GM12878 (cell line): ENCODE data around the gene SLC6A3. TPM values are rescaled to one million over a fixed set of nuclear protein-coding genes. Genes with fewer than 3 reads are reported as not detected.

Experiments used
- ATAC-seq: fragments of 200-7000 bp; cut with Tn5 transposase; 3 replicates; pipeline ENCODE4 v1.9.1; 2020; ENCODE audit warnings: mild to moderate bottlenecking, moderate library complexity
- BruUV-seq: library from RNA; stranded (reverse); fragments of 400-500 nt; replicated peaks from 2 replicates; lab custom pipeline; 2021; lab: Mats Ljungman, UMichigan
- CTCF ChIA-PET: fragments of 300-600 bp; sonication (Branson Sonifier 250); formaldehyde crosslinking; extraction: SDS; loops from one replicate; lab custom pipeline; 2021; ENCODE audit warnings: inconsistent platforms; lab: Yijun Ruan, JAX
- POLR2A ChIA-PET: fragments of 350-600 bp; formaldehyde crosslinking; extraction: SDS; loops from one replicate; lab custom pipeline; 2021; ENCODE audit warnings: inconsistent platforms; lab: Charles Lee
- RAD21 ChIA-PET: fragments of 300-600 bp; sonication (Branson Sonifier 250); formaldehyde crosslinking; loops from one replicate; lab custom pipeline; 2023; ENCODE audit warnings: antibody characterized with exemption; ENCODE audit not compliant: unreplicated experiment; lab: Charles Lee
- SMC1A ChIA-PET: fragments of 300-600 bp; sonication (Branson Sonifier 250); formaldehyde crosslinking; loops from one replicate; lab custom pipeline; 2023; ENCODE audit not compliant: unreplicated experiment, uncharacterized antibody; lab: Charles Lee
- DNase-seq: peaks from one replicate; pipeline ENCODE4 v3.0.0-alpha.2; 2011; ENCODE audit warnings: low read depth, low spot score
- FAIRE-seq: peaks from 3 replicates; lab custom pipeline; 2011; peaks lifted over from hg19 to GRCh38; lab: Jason Lieb, UNC
- H2AFZ ChIP-seq: 2 replicates; pipeline ENCODE4 v1.6.0; 2011; ENCODE audit warnings: low read depth, low read length, control low read depth; ENCODE audit not compliant: control insufficient read depth
- H3K27ac ChIP-seq: 2 replicates; pipeline ENCODE4 v1.5.1; 2011; ENCODE audit warnings: control low read depth; ENCODE audit not compliant: control insufficient read depth, insufficient read depth
- H3K27me3 ChIP-seq, 2 experiments: replicated peaks in 1 of 2; 2 replicates each; pipeline versions ENCODE4 v1.6.0 to v1.6.1; 2011; ENCODE audit warnings: low read length in 1 of 2; ENCODE audit not compliant: control insufficient read depth in 2 of 2, insufficient read depth in 2 of 2
- H3K36me3 ChIP-seq, 2 experiments: 2 replicates each; pipeline ENCODE4 v1.5.1; 2011; ENCODE audit warnings: low read length in 1 of 2; ENCODE audit not compliant: control insufficient read depth in 2 of 2, insufficient read depth in 2 of 2
- H3K4me1 ChIP-seq: 2 replicates; pipeline ENCODE4 v1.6.1; 2011; ENCODE audit warnings: mild to moderate bottlenecking, low read length, moderate library complexity, mixed read lengths; ENCODE audit not compliant: control insufficient read depth, insufficient read depth
- H3K4me2 ChIP-seq: 2 replicates; pipeline ENCODE4 v1.6.0; 2011; ENCODE audit warnings: control low read depth; ENCODE audit not compliant: control insufficient read depth, insufficient read depth
- H3K4me3 ChIP-seq: fragments of 200-600 bp; sonication (generic); 2 replicates; pipeline ENCODE4 v1.5.1; 2016
- H3K79me2 ChIP-seq: 2 replicates; pipeline ENCODE4 v1.6.0; 2011; ENCODE audit warnings: low read length; ENCODE audit not compliant: control insufficient read depth, insufficient read depth
- H3K9ac ChIP-seq: 2 replicates; pipeline ENCODE4 v1.8.0; 2011; ENCODE audit warnings: low read length, control low read depth, mixed read lengths; ENCODE audit not compliant: control insufficient read depth, insufficient read depth
- H3K9me3 ChIP-seq: replicated peaks from 3 replicates; pipeline ENCODE4 v1.5.1; 2011; ENCODE audit warnings: mild to moderate bottlenecking, low read length; ENCODE audit not compliant: control insufficient read depth, insufficient read depth
- H4K20me1 ChIP-seq: 2 replicates; pipeline ENCODE4 v1.6.0; 2011; ENCODE audit not compliant: control insufficient read depth, insufficient read depth
- E2F4 ChIP-seq: IDR thresholded peaks from 2 replicates; pipeline ENCODE4 v1.6.1; 2012; ENCODE audit warnings: low read depth, low read length, improper control_type of control experiment
- EED ChIP-seq: sonication (generic); IDR thresholded peaks from 2 replicates; pipeline ENCODE4 v1.6.1; 2016; ENCODE audit warnings: antibody characterized with exemption, low read depth
- ETV6 ChIP-seq, 2 experiments: fragments of 450-650 bp in 1 of 2; IDR thresholded peaks in 1 of 2; conservative IDR thresholded peaks in 1 of 2; 2 replicates each; pipeline ENCODE4 v1.6.1; 2014; ENCODE audit warnings: antibody characterized with exemption in 1 of 2, borderline replicate concordance in 1 of 2, low read depth in 1 of 2, mild to moderate bottlenecking in 1 of 2, moderate library complexity in 1 of 2
- NFYB ChIP-seq: IDR thresholded peaks from 2 replicates; pipeline ENCODE4 v1.6.1; 2011; ENCODE audit warnings: low read depth, mild to moderate bottlenecking, low read length, improper control_type of control experiment, moderate library complexity; ENCODE audit not compliant: insufficient read depth
- RELB ChIP-seq: fragments of 450-650 bp; IDR thresholded peaks from 2 replicates; pipeline ENCODE4 v1.6.1; 2017; ENCODE audit warnings: low read depth, mild to moderate bottlenecking, moderate library complexity
- ZNF207 ChIP-seq: fragments of 450-650 bp; IDR thresholded peaks from 2 replicates; pipeline ENCODE4 v1.6.1; 2014; ENCODE audit warnings: antibody characterized with exemption, mild to moderate bottlenecking, borderline replicate concordance
- WGBS: methylation state at CpG from one replicate; pipeline ENCODE4 v1.1.6; 2016; ENCODE audit warnings: low lambda C conversion rate; ENCODE audit not compliant: insufficient replicate concordance, insufficient coverage; ENCODE audit errors: missing lambda C conversion rate; 5-methylcytosine and 5-hydroxymethylcytosine counted together
- in situ Hi-C: fragments of 300-500 bp; cut with MboI; formaldehyde crosslinking; loops from 9 replicates; pipeline ENCODE4 v1.14.3; 2018; ENCODE audit warnings: mixed read lengths
- intact Hi-C: fragments of 100-400 bp; cut with micrococcal nuclease; formaldehyde crosslinking; loops from one replicate; pipeline ENCODE4 v1.14.2; 2022; ENCODE audit not compliant: unreplicated experiment
- polyA plus RNA-seq, 11 experiments: library from polyadenylated mRNA; depleted of rRNA in 4 of 11; unstranded in 6 of 11; stranded (reverse) in 5 of 11; fragments of >200 nt; fragmentation: Nextera tagmentation in 4 of 11; fragmentation: Illumina TruSeq in 1 of 11; extraction: Ambion mirVana in 4 of 11; extraction: Trizol in 1 of 11; gene quantifications; 1 replicate in 1 of 11; 2 replicates in 10 of 11; pipeline versions ENCODE4 v1.2.1 to v1.2.3, GENCODE V29; 2011 to 2016; ENCODE audit warnings: inconsistent platforms in 2 of 11, missing spikeins in 2 of 11, low read depth in 1 of 11
- total RNA-seq, 4 experiments: library from RNA; depleted of rRNA in 3 of 4; stranded (reverse); fragments of >200 nt in 3 of 4; fragmentation: Illumina TruSeq in 1 of 4; extraction: Trizol in 1 of 4; gene quantifications; 2 replicates each; pipeline versions ENCODE4 v1.2.1 to v1.2.3, GENCODE V29; 2013 to 2021

Gene SLC6A3
- total and polyA plus RNA-seq, 10 of the 15 experiments (the other 5 are each of a cell fraction or from before 2014, with no cell fraction given) = 0.01 TPM; not detected in 9

- TF ChIP-seq ETV6 (conservative IDR thresholded peaks at IDR 0.05 in 1 of 2, IDR thresholded peaks at IDR 0.05 in 1 of 2; ENCODE audit: borderline replicate concordance in 1 of 2, low read depth in 1 of 2) = no peak
These were observed 27.5 kb downstream of the SLC6A3 start (continued) for GRCh38 chr5:1417586-1418225.

- H4K20me1 ChIP-seq = no peaks in the 10 kb centered on the region
- DNase-seq (no peak), FAIRE-seq (no peak), ATAC-seq (no peak)
- CTCF ChIA-PET = no interaction called here
- TF ChIP-seq EED (no peak), NFYB (no peak), RELB (no peak), E2F4 (no peak), ZNF207 (no peak)
- H3K27me3 ChIP-seq = peaks cover 0 to 2% of the 10 kb centered on the region in 2 experiments; a peak in 2 of 4 replicates
- H3K4me1 ChIP-seq = no peaks in the 10 kb centered on the region
- H2AFZ ChIP-seq = no peak overlapping the region
- SMC1A ChIA-PET = no interaction called here
- in situ Hi-C loops = no loop called here
- H3K9ac ChIP-seq = no peak overlapping the region
- no peaks in the 10 kb centered on the region for H3K36me3 ChIP-seq
- no peak overlapping the region for H3K4me2 ChIP-seq
- no peak overlapping the region for H3K4me3 ChIP-seq
- BruUV-seq = no TSS peak
- no peaks in the 10 kb centered on the region for H3K79me2 ChIP-seq
- WGBS = 81% methylated on average over 12 of the region's 12 CpGs
- intact Hi-C loops = no loop called here
- H3K27ac ChIP-seq = no peak overlapping the region
- POLR2A ChIA-PET = no interaction called here
- no peaks in the 10 kb centered on the region for H3K9me3 ChIP-seq
- RAD21 ChIA-PET = no interaction called here
These were observed 28.3 kb downstream of the SLC6A3 start for GRCh38 chr5:1416856-1417469.
